ENCODE results near the gene SLC13A2.

GRCh38 chr17:28523876-28524275, 50.4 kb downstream of the SLC13A2 start:
- TF ChIP-seq CTCF (conservative IDR thresholded peaks at IDR 0.05; ENCODE audit: low read depth in 2 of 2) = no peak
- no peak for TF ChIP-seq EZH2 (IDR thresholded peaks at IDR 0.05; ENCODE audit: low read depth, unreplicated experiment)
- no peak for TF ChIP-seq CREB1 (CRISPR knock-in tag; IDR thresholded peaks at IDR 0.05; ENCODE audit: low read depth)

All from GM23338 (cell line).